Ectodermal cell (in vitro differentiated cells): ENCODE measurements around the gene DQX1.

ENCODE experiments used
- H3K27ac ChIP-seq: 2 replicates; pipeline ENCODE4 v1.7.0; 2013; ENCODE audit warnings: mild to moderate bottlenecking, low read depth, low read length; ENCODE audit not compliant: insufficient read depth, poor library complexity, severe bottlenecking
- H3K27me3 ChIP-seq: 2 replicates; pipeline ENCODE4 v1.7.0; 2013; ENCODE audit warnings: mild to moderate bottlenecking, low read length; ENCODE audit not compliant: insufficient read depth, control insufficient read depth, poor library complexity, severe bottlenecking
- H3K36me3 ChIP-seq: one replicate; pipeline ENCODE4 v1.7.0; 2013; ENCODE audit warnings: low read length; ENCODE audit not compliant: control insufficient read depth, insufficient read depth
- H3K4me1 ChIP-seq: one replicate; pipeline ENCODE4 v1.7.0; 2013; ENCODE audit warnings: low read length; ENCODE audit not compliant: control insufficient read depth, insufficient read depth
- H3K4me3 ChIP-seq: 2 replicates; pipeline ENCODE4 v1.7.0; 2013; ENCODE audit warnings: low read depth, low read length, control low read depth; ENCODE audit not compliant: insufficient read depth
- H3K9me3 ChIP-seq: 2 replicates; pipeline ENCODE4 v1.7.0; 2013; ENCODE audit warnings: mild to moderate bottlenecking, low read length, moderate library complexity; ENCODE audit not compliant: control insufficient read depth
- WGBS, 2 experiments: methylation state at CpG; one replicate each; pipeline ENCODE4 v1.1.7; 2013; ENCODE audit warnings: missing lambda C conversion rate in 2 of 2; 5-methylcytosine and 5-hydroxymethylcytosine counted together

DQX1 gene

GRCh38 chr2:74510272-74510671 lies 15.8 kb downstream of the DQX1 start:
- Histone ChIP-seq H3K9me3 (no peaks in the 10 kb centered on the region), H3K4me1 (peaks cover 24% of the 10 kb centered on the region), H3K27ac (no peak overlapping the region), H3K4me3 (no peak overlapping the region), H3K27me3 (peaks cover 85% of the 10 kb centered on the region), H3K36me3 (peaks cover 5% of the 10 kb centered on the region)
- WGBS, 2 experiments = 85 to 89% methylated on average over 4 of the region's 4 CpGs

GRCh38 chr2:74507926-74508520 lies 18.0 kb downstream of the DQX1 start:
- peaks cover 5% of the 10 kb centered on the region for H3K36me3 ChIP-seq
- no peaks in the 10 kb centered on the region for H3K9me3 ChIP-seq
- peaks cover 85% of the 10 kb centered on the region for H3K27me3 ChIP-seq
- WGBS, 2 experiments = 5% methylated on average over 36 to 38 of the region's 38 CpGs
- peak overlapping the region; percentile 52 for H3K4me3 ChIP-seq
- peaks cover 8% of the 10 kb centered on the region for H3K4me1 ChIP-seq
- no peak overlapping the region for H3K27ac ChIP-seq

GRCh38 chr2:74507145-74507925 lies 18.7 kb downstream of the DQX1 start, which contains the start of gene PCGF1:
Gene PCGF1, minus strand, starts transcription at chr2:74507695. Its CDS starts 27 bp downstream, at chr2:74507668.
- Histone ChIP-seq H3K9me3 (no peaks in the 10 kb centered on the region), H3K36me3 (peaks cover 5% of the 10 kb centered on the region), H3K27ac (peak within 1 kb of the TSS; percentile 17), H3K27me3 (peaks cover 85% of the 10 kb centered on the region), H3K4me1 (peaks cover 15% of the 10 kb centered on the region), H3K4me3 (peak within 1 kb of the TSS; percentile 52)
- 0% methylated on average over 54 to 56 of the region's 56 CpGs for WGBS, 2 experiments

- 89 to 94% methylated on average over 14 of the region's 14 CpGs for WGBS, 2 experiments
- H3K4me3 ChIP-seq = no peak overlapping the region
- H3K27ac ChIP-seq = no peak overlapping the region
- H3K36me3 ChIP-seq = peaks cover 5% of the 10 kb centered on the region
- peaks cover 25% of the 10 kb centered on the region for H3K4me1 ChIP-seq
- H3K27me3 ChIP-seq = peaks cover 85% of the 10 kb centered on the region
- H3K9me3 ChIP-seq = no peaks in the 10 kb centered on the region
These were observed 20.4 kb downstream of the DQX1 start for GRCh38 chr2:74505448-74506246.

GRCh38 chr2:74504591-74504990 lies 21.4 kb downstream of the DQX1 start:
- Histone ChIP-seq H3K4me1 (peaks cover 30% of the 10 kb centered on the region), H3K9me3 (no peaks in the 10 kb centered on the region), H3K27me3 (peaks cover 85% of the 10 kb centered on the region), H3K36me3 (peaks cover 5% of the 10 kb centered on the region), H3K4me3 (no peak overlapping the region), H3K27ac (no peak overlapping the region)
- WGBS, 2 experiments = 93 to 95% methylated on average over 3 of the region's 3 CpGs

GRCh38 chr2:74503506-74504475 lies 22.2 kb downstream of the DQX1 start:
- Histone ChIP-seq H3K27me3 (peaks cover 85% of the 10 kb centered on the region), H3K27ac (no peak overlapping the region), H3K4me3 (peak overlapping the region; percentile 40), H3K9me3 (no peaks in the 10 kb centered on the region), H3K4me1 (peaks cover 38% of the 10 kb centered on the region), H3K36me3 (peaks cover 5% of the 10 kb centered on the region)
- WGBS, 2 experiments = 60 to 68% methylated on average over 45 of the region's 45 CpGs

GRCh38 chr2:74502720-74503505 lies 23.1 kb downstream of the DQX1 start:
- peak overlapping the region; percentile 40 for H3K4me3 ChIP-seq
- H3K27ac ChIP-seq = no peak overlapping the region
- no peaks in the 10 kb centered on the region for H3K9me3 ChIP-seq
- peaks cover 41% of the 10 kb centered on the region for H3K4me1 ChIP-seq
- WGBS, 2 experiments = 2 to 3% methylated on average over 67 of the region's 67 CpGs
- peaks cover 5% of the 10 kb centered on the region for H3K36me3 ChIP-seq
- peaks cover 85% of the 10 kb centered on the region for H3K27me3 ChIP-seq

GRCh38 chr2:74502147-74502719 lies 23.8 kb downstream of the DQX1 start:
- Histone ChIP-seq H3K36me3 (peaks cover 5% of the 10 kb centered on the region), H3K4me1 (peaks cover 41% of the 10 kb centered on the region), H3K27me3 (peaks cover 92% of the 10 kb centered on the region), H3K27ac (no peak overlapping the region), H3K4me3 (peak overlapping the region; percentile 40), H3K9me3 (no peaks in the 10 kb centered on the region)
- WGBS, 2 experiments = 12 to 13% methylated on average over 32 of the region's 32 CpGs
